GM23248 (cell line): ENCODE results near the gene RNF126. TPM values are rescaled to one million over a fixed set of nuclear protein-coding genes. Genes with fewer than 3 reads are reported as not detected.

ENCODE experiments used
- DNase-seq: peaks from one replicate; pipeline ENCODE4 v3.0.0-alpha.2; 2015
- H2AFZ ChIP-seq: fragments of 200-600 bp; sonication (generic); 2 replicates; pipeline ENCODE4 v1.6.1; 2016; ENCODE audit warnings: antibody characterized with exemption
- H3F3A ChIP-seq: fragments of 200-600 bp; sonication (generic); 2 replicates; pipeline ENCODE4 v1.6.1; 2016; ENCODE audit warnings: mild to moderate bottlenecking, antibody characterized with exemption, mixed run types; ENCODE audit not compliant: insufficient read depth
- H3K27ac ChIP-seq: fragments of 200-600 bp; sonication (generic); 2 replicates; pipeline ENCODE4 v1.5.1; 2016; ENCODE audit warnings: mild to moderate bottlenecking
- H3K27me3 ChIP-seq: fragments of 200-600 bp; sonication (generic); replicated peaks from 2 replicates; pipeline ENCODE4 v1.6.1; 2016; ENCODE audit warnings: mild to moderate bottlenecking; ENCODE audit not compliant: insufficient read depth
- H3K36me3 ChIP-seq: fragments of 200-600 bp; sonication (generic); 2 replicates; pipeline ENCODE4 v1.6.1; 2016; ENCODE audit warnings: low read depth, mild to moderate bottlenecking
- H3K4me1 ChIP-seq: fragments of 200-600 bp; sonication (generic); 2 replicates; pipeline ENCODE4 v1.6.1; 2016; ENCODE audit warnings: mild to moderate bottlenecking; ENCODE audit not compliant: insufficient read depth
- H3K4me2 ChIP-seq: fragments of 200-600 bp; sonication (generic); one replicate; pipeline ENCODE4 v1.6.1; 2016; ENCODE audit warnings: mild to moderate bottlenecking; ENCODE audit not compliant: unreplicated experiment
- H3K4me3 ChIP-seq: fragments of 200-600 bp; sonication (generic); 2 replicates; pipeline ENCODE4 v1.5.1; 2016; ENCODE audit warnings: mild to moderate bottlenecking
- H3K79me2 ChIP-seq: fragments of 200-600 bp; sonication (generic); 2 replicates; pipeline ENCODE4 v1.6.1; 2016; ENCODE audit warnings: mild to moderate bottlenecking; ENCODE audit not compliant: insufficient read depth
- H3K9ac ChIP-seq: fragments of 200-600 bp; sonication (generic); 2 replicates; pipeline ENCODE4 v1.6.1; 2016; ENCODE audit warnings: mild to moderate bottlenecking
- H3K9me2 ChIP-seq: fragments of 200-600 bp; sonication (generic); 2 replicates; pipeline ENCODE4 v1.6.1; 2016; ENCODE audit warnings: mixed run types, mild to moderate bottlenecking, moderate library complexity; ENCODE audit not compliant: insufficient read depth
- H3K9me3 ChIP-seq: fragments of 200-600 bp; sonication (generic); one replicate; pipeline ENCODE4 v1.6.1; 2017; ENCODE audit warnings: low read depth
- H4K20me1 ChIP-seq: fragments of 200-600 bp; sonication (generic); 2 replicates; pipeline ENCODE4 v1.6.0; 2016; ENCODE audit not compliant: insufficient read depth
- EZH2 ChIP-seq: fragments of 200-600 bp; sonication (generic); IDR thresholded peaks from 2 replicates; pipeline ENCODE4 v1.6.1; 2018; ENCODE audit warnings: antibody characterized with exemption, mild to moderate bottlenecking; ENCODE audit not compliant: insufficient read depth, poor library complexity, severe bottlenecking
- EZH2phosphoT487 ChIP-seq: fragments of 200-600 bp; sonication (generic); IDR thresholded peaks from 2 replicates; pipeline ENCODE4 v1.6.1; 2018; ENCODE audit warnings: antibody characterized with exemption, moderate library complexity, mild to moderate bottlenecking, low read depth; ENCODE audit not compliant: insufficient read depth
- WGBS, 2 experiments: methylation state at CpG; one replicate each; pipeline ENCODE4 v1.1.6; 2015 to 2017; ENCODE audit warnings: low lambda C conversion rate in 2 of 2, low coverage in 1 of 2; ENCODE audit errors: missing lambda C conversion rate in 2 of 2; 5-methylcytosine and 5-hydroxymethylcytosine counted together
- in situ Hi-C: fragments of 300-500 bp; cut with MboI; formaldehyde crosslinking; loops from 2 replicates; pipeline ENCODE4 v1.15.0; 2020
- polyA plus RNA-seq: library from polyadenylated mRNA; unstranded; fragments of >200 nt; fragmentation: Nextera tagmentation; extraction: Ambion mirVana; gene quantifications from 2 replicates; pipeline ENCODE4 v1.2.1, GENCODE V29; 2016
- total RNA-seq: library from RNA; depleted of rRNA; stranded (reverse); fragments of >200 nt; shearing (Covaris generic); gene quantifications from 2 replicates; pipeline ENCODE4 v1.2.3, GENCODE V29; 2014

The RNF126 gene
- total and polyA plus RNA-seq, 2 experiments from 2014 or later: 52.7 to 72.4 TPM

DNA sequence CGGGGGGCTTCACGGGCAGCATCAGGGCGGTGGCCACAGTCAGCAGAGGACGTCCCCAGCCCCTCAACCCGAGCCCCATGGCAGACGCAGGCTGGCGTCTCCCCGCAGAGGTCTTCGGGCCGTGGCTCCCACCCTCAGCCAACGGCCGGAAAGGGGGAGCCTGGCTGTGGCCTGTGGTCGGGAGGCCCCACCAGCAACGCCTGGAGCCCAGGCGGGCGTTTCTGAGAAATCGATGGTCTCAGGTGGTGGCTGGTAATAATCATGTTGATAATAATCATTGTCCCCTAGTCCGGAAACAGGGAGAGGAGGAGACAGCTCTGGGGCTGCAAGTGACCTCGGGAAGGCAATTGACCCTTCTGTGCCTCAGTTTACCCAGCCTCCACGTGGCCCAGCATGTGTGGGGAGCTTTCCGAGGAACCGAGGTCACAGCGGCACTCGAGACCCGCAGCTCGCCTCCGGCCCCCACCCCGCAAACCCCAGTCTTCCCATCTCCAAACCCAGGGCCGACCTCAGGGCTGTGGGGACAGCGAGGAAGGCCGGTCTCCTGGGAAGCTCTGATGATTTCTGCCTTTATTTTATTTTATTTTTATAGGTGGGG lies 32.4 kb upstream of the RNF126 start, which contains the start of gene PRSS57:
PRSS57 (minus strand) TSS at position 101 of the 598 bp plus-strand sequence; CDS start at position 79, 22 bp downstream.
- in situ Hi-C loops: no loop called here
- Histone ChIP-seq H3K4me3 (no peak within 1 kb of the TSS), H4K20me1 (no peaks in the 10 kb centered on the region), H3K79me2 (no peaks in the 10 kb centered on the region), H3K27me3 (no peaks in the 10 kb centered on the region), H3K9ac (no peak within 1 kb of the TSS), H3K36me3 (no peaks in the 10 kb centered on the region), H3K4me2 (no peak within 1 kb of the TSS), H2AFZ (no peak within 1 kb of the TSS), H3K9me2 (no peaks in the 10 kb centered on the region), H3K27ac (no peak within 1 kb of the TSS), H3K9me3 (no peaks in the 10 kb centered on the region), H3K4me1 (no peaks in the 10 kb centered on the region), H3F3A (no peaks in the 10 kb centered on the region)
- 62 to 77% methylated on average over 21 to 31 of the region's 31 CpGs for WGBS, 2 experiments
- TF ChIP-seq EZH2 (no peak), EZH2phosphoT487 (no peak)
- DNase-seq: no peak

DNA sequence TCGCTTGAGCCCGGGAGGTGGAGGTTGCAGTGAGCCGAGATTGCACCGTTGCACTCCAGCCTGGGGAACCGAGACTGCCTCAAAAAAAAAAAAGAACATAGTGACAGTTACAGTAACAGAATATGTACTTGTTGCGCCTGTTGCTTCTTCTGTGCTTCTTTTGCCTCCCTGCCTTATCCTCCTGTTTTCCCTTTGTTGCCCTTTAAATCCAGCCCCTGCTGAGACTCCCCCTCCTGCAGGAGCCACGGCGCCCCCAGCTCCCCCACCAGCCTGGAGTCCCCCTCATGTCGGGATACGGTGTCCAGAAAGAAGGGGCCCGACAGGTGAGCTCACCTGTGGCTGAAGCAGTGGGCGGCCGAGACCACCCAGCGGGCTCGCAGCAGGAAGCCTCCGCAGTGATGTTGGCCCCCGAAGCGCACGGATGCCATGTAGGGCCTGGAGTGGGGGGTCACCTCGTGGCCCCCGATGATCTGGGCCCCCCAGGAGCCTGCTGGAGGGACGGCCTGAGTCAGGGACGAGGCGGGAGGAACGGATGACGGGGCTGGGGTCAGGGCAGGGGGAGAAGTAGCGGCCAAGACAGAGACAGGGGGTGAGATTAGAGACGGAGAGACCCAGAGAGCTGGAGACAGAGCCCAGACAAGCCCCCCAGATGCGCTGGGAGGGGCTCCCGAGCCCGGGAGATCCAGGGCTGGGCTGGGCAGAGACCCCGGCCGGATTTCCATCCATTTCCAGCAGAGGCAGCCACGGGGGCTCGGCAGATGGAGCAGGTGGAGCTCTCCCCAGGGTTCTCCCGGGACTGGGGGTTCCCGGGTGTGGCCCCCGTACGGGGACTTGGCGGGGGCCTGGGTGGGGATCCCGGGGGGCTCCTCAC lies 31.7 kb upstream of the RNF126 start:
- Histone ChIP-seq H3K36me3 (no peaks in the 10 kb centered on the region), H3K9me2 (no peaks in the 10 kb centered on the region), H3K4me1 (no peaks in the 10 kb centered on the region), H3K9ac (no peak overlapping the region), H3F3A (no peaks in the 10 kb centered on the region), H3K9me3 (no peaks in the 10 kb centered on the region), H3K27ac (no peak overlapping the region), H3K4me2 (no peak overlapping the region), H2AFZ (no peak overlapping the region), H4K20me1 (no peaks in the 10 kb centered on the region), H3K27me3 (no peaks in the 10 kb centered on the region), H3K79me2 (no peaks in the 10 kb centered on the region), H3K4me3 (no peak overlapping the region)
- no peak for TF ChIP-seq EZH2
- 28 to 35% methylated on average over 14 to 37 of the region's 41 CpGs for WGBS, 2 experiments
- in situ Hi-C loops: no loop called here
- no peak for DNase-seq

DNA sequence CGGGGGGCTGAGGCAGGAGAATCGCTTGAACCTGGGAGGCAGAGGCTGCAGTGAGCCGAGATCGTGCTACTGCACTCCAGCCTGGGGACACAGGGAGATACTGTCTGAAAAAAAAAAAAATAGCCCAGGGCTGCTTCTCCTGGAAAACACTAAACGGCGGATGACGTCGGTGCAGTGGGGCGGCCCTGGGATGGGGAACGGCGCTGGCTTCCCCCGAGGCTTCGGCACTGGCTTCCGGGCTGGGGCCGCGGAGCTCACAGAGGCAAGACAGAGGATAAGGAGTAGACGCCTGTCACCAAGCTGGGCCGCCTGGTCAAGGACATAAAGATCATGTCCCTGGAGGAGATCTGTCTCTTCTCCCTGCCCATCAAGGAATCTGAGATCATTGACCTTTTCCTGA lies 27.2 kb upstream of the RNF126 start:
- Histone ChIP-seq H3K4me2 (no peak overlapping the region), H3K9me2 (no peaks in the 10 kb centered on the region), H3K4me1 (no peaks in the 10 kb centered on the region), H3F3A (no peaks in the 10 kb centered on the region), H3K36me3 (no peaks in the 10 kb centered on the region), H3K79me2 (no peaks in the 10 kb centered on the region), H3K27me3 (no peaks in the 10 kb centered on the region), H3K4me3 (no peak overlapping the region), H2AFZ (no peak overlapping the region), H4K20me1 (no peaks in the 10 kb centered on the region), H3K9me3 (no peaks in the 10 kb centered on the region), H3K9ac (no peak overlapping the region), H3K27ac (no peak overlapping the region)
- 77% methylated on average over 13 to 18 of the region's 18 CpGs for WGBS, 2 experiments
- no peak for DNase-seq
- no peak for TF ChIP-seq EZH2
- in situ Hi-C loops: no loop called here

DNA sequence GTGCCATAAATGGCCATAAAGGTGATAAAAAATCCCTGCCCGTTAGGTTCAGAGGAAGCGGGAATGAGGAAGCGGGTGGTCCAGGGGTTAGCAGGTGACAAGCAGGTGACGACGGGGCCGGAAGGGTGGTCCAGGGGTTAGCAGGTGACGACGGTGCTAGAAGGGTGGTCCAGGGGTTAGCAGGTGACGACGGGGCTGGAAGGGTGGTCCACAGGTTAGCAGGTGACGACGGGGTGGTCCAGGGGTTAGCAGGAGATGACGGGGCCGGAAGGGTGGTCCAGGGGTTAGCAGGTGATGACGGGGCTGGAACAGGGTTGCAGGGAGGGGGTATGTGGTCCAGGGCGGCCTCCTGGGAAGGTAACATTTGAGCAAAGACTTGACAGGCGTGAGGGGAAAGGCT lies 26.0 kb upstream of the RNF126 start:
- Histone ChIP-seq H3K9me3 (no peaks in the 10 kb centered on the region), H2AFZ (no peak overlapping the region), H3F3A (no peaks in the 10 kb centered on the region), H3K4me2 (no peak overlapping the region), H3K36me3 (no peaks in the 10 kb centered on the region), H3K4me1 (no peaks in the 10 kb centered on the region), H3K4me3 (no peak overlapping the region), H3K9me2 (no peaks in the 10 kb centered on the region), H3K27me3 (no peaks in the 10 kb centered on the region), H3K79me2 (no peaks in the 10 kb centered on the region), H3K9ac (no peak overlapping the region), H4K20me1 (no peaks in the 10 kb centered on the region), H3K27ac (no peak overlapping the region)
- DNase-seq: no peak
- in situ Hi-C loops: no loop called here
- 86 to 93% methylated on average over 17 of the region's 17 CpGs for WGBS, 2 experiments
- TF ChIP-seq EZH2phosphoT487 (no peak), EZH2 (no peak)
